ENCODE measurements around the gene RPS19.

RPS19 gene

GRCh38 chr19:41879080-41879479 lies 19.0 kb downstream of the RPS19 start:
- no peak for DNase-seq (ENCODE audit: low spot score)

- no peak for DNase-seq (ENCODE audit: low spot score)
Observed at GRCh38 chr19:41879670-41880328, 19.7 kb downstream of the RPS19 start.

- no peak for DNase-seq (ENCODE audit: low spot score)
Observed at GRCh38 chr19:41880329-41880708, 20.3 kb downstream of the RPS19 start.

- no peak for DNase-seq (ENCODE audit: low spot score)
Observed at GRCh38 chr19:41882568-41883462, 22.8 kb downstream of the RPS19 start, which contains the start of gene ARHGEF1. Gene ARHGEF1, plus strand, starts transcription at chr19:41883184. Its CDS starts 4,899 bp downstream, at chr19:41888083.

- no peak for DNase-seq (ENCODE audit: low spot score)
Observed at GRCh38 chr19:41883463-41883820, 23.4 kb downstream of the RPS19 start.

- peak; percentile 94 for DNase-seq (ENCODE audit: low spot score)
Observed at GRCh38 chr19:41883821-41884733, 24.0 kb downstream of the RPS19 start.

GRCh38 chr19:41886761-41887710 lies 27.0 kb downstream of the RPS19 start:
- no peak for DNase-seq (ENCODE audit: low spot score)

- no peak for DNase-seq (ENCODE audit: low spot score)
Observed at GRCh38 chr19:41887711-41888382, 27.8 kb downstream of the RPS19 start.

- no peak for DNase-seq (ENCODE audit: low spot score)
Observed at GRCh38 chr19:41888926-41889325, 28.9 kb downstream of the RPS19 start.

GRCh38 chr19:41889896-41890295 lies 29.8 kb downstream of the RPS19 start:
- no peak for DNase-seq (ENCODE audit: low spot score)

GRCh38 chr19:41890936-41891335 lies 30.9 kb downstream of the RPS19 start:
- no peak for DNase-seq (ENCODE audit: low spot score)

GRCh38 chr19:41892173-41892902 lies 32.3 kb downstream of the RPS19 start:
- DNase-seq (ENCODE audit: low spot score) = no peak

- DNase-seq (ENCODE audit: low spot score) = no peak
Observed at GRCh38 chr19:41893899-41894298, 33.8 kb downstream of the RPS19 start.

GRCh38 chr19:41894350-41894749 lies 34.3 kb downstream of the RPS19 start:
- DNase-seq (ENCODE audit: low spot score) = no peak

- DNase-seq (ENCODE audit: low spot score) = no peak
Observed at GRCh38 chr19:41895745-41896580, 35.9 kb downstream of the RPS19 start.

GRCh38 chr19:41896581-41896942 lies 36.5 kb downstream of the RPS19 start:
- DNase-seq (ENCODE audit: low spot score) = no peak

- DNase-seq (ENCODE audit: low spot score) = no peak
Observed at GRCh38 chr19:41897181-41897580, 37.1 kb downstream of the RPS19 start.

- no peak for DNase-seq (ENCODE audit: low spot score)
Observed at GRCh38 chr19:41897820-41898219, 37.8 kb downstream of the RPS19 start.

- no peak for DNase-seq (ENCODE audit: low spot score)
Observed at GRCh38 chr19:41898235-41898634, 38.2 kb downstream of the RPS19 start.
